ENCODE data around the gene GPRC5A. TPM values are rescaled to one million over a fixed set of nuclear protein-coding genes. Genes with fewer than 3 reads are reported as not detected.

GPRC5A gene
- total and polyA plus RNA-seq, 2 donors (not counting 1 experiment from before 2014, with no cell fraction given) = 4.8 to 46.8 TPM

- peak in 1 of 2 donors; percentile 17 for DNase-seq (ENCODE audit: low read depth in 2 of 2)
- Histone ChIP-seq H3K36me3 (ENCODE audit: control insufficient read depth, insufficient read depth, low read length) (no peaks in the 10 kb centered on the region), H3K4me3 (replicated peaks in 1 of 4; ENCODE audit: control extremely low read depth in 1 of 4, insufficient read depth in 1 of 4, low read depth in 3 of 4, low read length in 4 of 4) (no peak overlapping the region), H3K4me2 (ENCODE audit: extremely low read depth, insufficient read depth, low read length) (no peak overlapping the region), H2AFZ (ENCODE audit: low read length) (no peak overlapping the region), H3K4me1 (ENCODE audit: control insufficient read depth, extremely low read depth, insufficient read depth, low read length) (peaks cover 2% of the 10 kb centered on the region), H4K20me1 (ENCODE audit: control insufficient read depth, extremely low read depth, insufficient read depth, low read length) (no peaks in the 10 kb centered on the region), H3K9me3 (ENCODE audit: control insufficient read depth, insufficient read depth, low read depth, low read length) (no peaks in the 10 kb centered on the region), H3K79me2 (ENCODE audit: control insufficient read depth, insufficient read depth, low read length) (no peaks in the 10 kb centered on the region), H3K27me3 (ENCODE audit: control insufficient read depth, insufficient read depth, low read length) (no peaks in the 10 kb centered on the region), H3K9ac (ENCODE audit: insufficient read depth, low read length) (no peak overlapping the region), H3K27ac (ENCODE audit: insufficient read depth, low read length) (no peak overlapping the region)
- TF ChIP-seq CTCF (conservative IDR thresholded peaks at IDR 0.05 in 1 of 2, IDR thresholded peaks at IDR 0.05 in 1 of 2; ENCODE audit: low read depth in 1 of 2, low read length in 2 of 2) (no peak), EZH2 (IDR thresholded peaks at IDR 0.05; ENCODE audit: low read length, missing control alignments) (no peak)
Measured at GRCh38 chr12:12938541-12938940, 47.2 kb downstream of the GPRC5A start.

- Histone ChIP-seq H3K27ac (ENCODE audit: insufficient read depth, low read length) (no peak overlapping the region), H3K36me3 (ENCODE audit: control insufficient read depth, insufficient read depth, low read length) (no peaks in the 10 kb centered on the region), H3K4me2 (ENCODE audit: extremely low read depth, insufficient read depth, low read length) (no peak overlapping the region), H2AFZ (ENCODE audit: low read length) (no peak overlapping the region), H3K4me1 (ENCODE audit: control insufficient read depth, extremely low read depth, insufficient read depth, low read length) (peaks cover 3% of the 10 kb centered on the region), H3K9me3 (ENCODE audit: control insufficient read depth, insufficient read depth, low read depth, low read length) (no peaks in the 10 kb centered on the region), H3K4me3 (replicated peaks in 1 of 4; ENCODE audit: control extremely low read depth in 1 of 4, insufficient read depth in 1 of 4, low read depth in 3 of 4, low read length in 4 of 4) (no peak overlapping the region), H3K9ac (ENCODE audit: insufficient read depth, low read length) (no peak overlapping the region), H4K20me1 (ENCODE audit: control insufficient read depth, extremely low read depth, insufficient read depth, low read length) (no peaks in the 10 kb centered on the region), H3K27me3 (ENCODE audit: control insufficient read depth, insufficient read depth, low read length) (no peaks in the 10 kb centered on the region), H3K79me2 (ENCODE audit: control insufficient read depth, insufficient read depth, low read length) (no peaks in the 10 kb centered on the region)
- DNase-seq (ENCODE audit: low read depth in 2 of 2) = no peak
- TF ChIP-seq CTCF (conservative IDR thresholded peaks at IDR 0.05 in 1 of 2, IDR thresholded peaks at IDR 0.05 in 1 of 2; ENCODE audit: low read depth in 1 of 2, low read length in 2 of 2) (no peak), EZH2 (IDR thresholded peaks at IDR 0.05; ENCODE audit: low read length, missing control alignments) (no peak)
Measured at GRCh38 chr12:12939888-12940287, 48.5 kb downstream of the GPRC5A start.

- Histone ChIP-seq H3K36me3 (ENCODE audit: control insufficient read depth, insufficient read depth, low read length) (no peaks in the 10 kb centered on the region), H3K9ac (ENCODE audit: insufficient read depth, low read length) (no peak overlapping the region), H2AFZ (ENCODE audit: low read length) (no peak overlapping the region), H4K20me1 (ENCODE audit: control insufficient read depth, extremely low read depth, insufficient read depth, low read length) (no peaks in the 10 kb centered on the region), H3K4me3 (replicated peaks in 1 of 4; ENCODE audit: control extremely low read depth in 1 of 4, insufficient read depth in 1 of 4, low read depth in 3 of 4, low read length in 4 of 4) (no peak overlapping the region), H3K27ac (ENCODE audit: insufficient read depth, low read length) (no peak overlapping the region), H3K4me2 (ENCODE audit: extremely low read depth, insufficient read depth, low read length) (no peak overlapping the region), H3K27me3 (ENCODE audit: control insufficient read depth, insufficient read depth, low read length) (no peaks in the 10 kb centered on the region), H3K9me3 (ENCODE audit: control insufficient read depth, insufficient read depth, low read depth, low read length) (no peaks in the 10 kb centered on the region), H3K4me1 (ENCODE audit: control insufficient read depth, extremely low read depth, insufficient read depth, low read length) (peaks cover 3% of the 10 kb centered on the region), H3K79me2 (ENCODE audit: control insufficient read depth, insufficient read depth, low read length) (no peaks in the 10 kb centered on the region)
- DNase-seq (ENCODE audit: low read depth in 2 of 2) = no peak
- TF ChIP-seq EZH2 (IDR thresholded peaks at IDR 0.05; ENCODE audit: low read length, missing control alignments) (no peak), CTCF (conservative IDR thresholded peaks at IDR 0.05 in 1 of 2, IDR thresholded peaks at IDR 0.05 in 1 of 2; ENCODE audit: low read depth in 1 of 2, low read length in 2 of 2) (no peak)
Measured at GRCh38 chr12:12941450-12942350, 50.3 kb downstream of the GPRC5A start.
